ENCODE data around the gene MARCHF5. TPM values are rescaled to one million over a fixed set of nuclear protein-coding genes. Genes with fewer than 3 reads are reported as not detected.

Gene MARCHF5
- total and polyA plus RNA-seq, 9 donors: 15.4 to 44.1 (median 36.0) TPM

- Histone ChIP-seq H3K9me3 (no peaks in the 10 kb centered on the region), H3K27ac (peak overlapping the region in 1 of 2 donors; percentile 24), H3K4me3 (no peak overlapping the region), H3K27me3 (no peaks in the 10 kb centered on the region), H3K36me3 (no peaks in the 10 kb centered on the region), H3K4me1 (ENCODE audit: insufficient read depth) (peaks cover 3% of the 10 kb centered on the region)
- WGBS, 3 donors: 12 to 18% (median 14%) methylated on average over 4 of the region's 4 CpGs
- DNase-seq: no peak
- TF ChIP-seq POLR2A (IDR thresholded peaks at IDR 0.05) (no peak), EP300 (IDR thresholded peaks at IDR 0.05) (no peak), CTCF (IDR thresholded peaks at IDR 0.05) (no peak)
- intact Hi-C loops (cut with DNase I): no loop called here
These were observed 11.8 kb upstream of the MARCHF5 start for GRCh38 chr10:92278996-92279696.

- no peaks in the 10 kb centered on the region for H3K36me3 ChIP-seq
- no peak for TF ChIP-seq CTCF (IDR thresholded peaks at IDR 0.05)
- no peak for TF ChIP-seq POLR2A (IDR thresholded peaks at IDR 0.05)
- TF ChIP-seq EP300 (IDR thresholded peaks at IDR 0.05): no peak
- H3K9me3 ChIP-seq: no peaks in the 10 kb centered on the region
- intact Hi-C loops (cut with DNase I): loop anchor here in 1 of 4 donors (10.0 kb wide), 1 partner anchor 49 kb away; no protein-coding TSS in a partner anchor
- WGBS, 3 donors: 59 to 68% (median 61%) methylated on average over 10 of the region's 10 CpGs
- peaks cover 1% of the 10 kb centered on the region for H3K4me1 ChIP-seq (ENCODE audit: insufficient read depth)
- H3K27ac ChIP-seq: peak overlapping the region in 1 of 2 donors; percentile 39
- no peak for DNase-seq
- H3K4me3 ChIP-seq: no peak overlapping the region
- no peaks in the 10 kb centered on the region for H3K27me3 ChIP-seq
These were observed 6.8 kb upstream of the MARCHF5 start for GRCh38 chr10:92284112-92284704.

- Histone ChIP-seq H3K4me1 (ENCODE audit: insufficient read depth) (peaks cover 3% of the 10 kb centered on the region), H3K9me3 (no peaks in the 10 kb centered on the region), H3K27ac (peak overlapping the region; percentile 86 to 93), H3K4me3 (peak overlapping the region; percentile 80), H3K36me3 (no peaks in the 10 kb centered on the region), H3K27me3 (no peaks in the 10 kb centered on the region)
- intact Hi-C loops (cut with DNase I): loop anchor here in 1 of 4 donors (5.0 to 10.0 kb wide), 2 partner anchors 145 to 203 kb away; no protein-coding TSS in a partner anchor
- TF ChIP-seq CTCF (IDR thresholded peaks at IDR 0.05) (no peak), EP300 (IDR thresholded peaks at IDR 0.05) (no peak), POLR2A (IDR thresholded peaks at IDR 0.05) (no peak)
- 0 to 1% (median 1%) methylated on average over 33 of the region's 33 CpGs for WGBS, 3 donors
- DNase-seq: peak in 3 of 5 donors; percentile 22 to 60 (median 34)
These were observed 711 bp upstream of the MARCHF5 start for GRCh38 chr10:92290076-92290836.

- no peaks in the 10 kb centered on the region for H3K36me3 ChIP-seq
- no peaks in the 10 kb centered on the region for H3K9me3 ChIP-seq
- intact Hi-C loops (cut with DNase I): loop anchor here in 1 of 4 donors (5.0 to 10.0 kb wide), 2 partner anchors 143 to 204 kb away; no protein-coding TSS in a partner anchor
- H3K4me1 ChIP-seq (ENCODE audit: insufficient read depth): peaks cover 3% of the 10 kb centered on the region
- 0% methylated on average over 10 of the region's 10 CpGs for WGBS, 3 donors
- H3K27me3 ChIP-seq: no peaks in the 10 kb centered on the region
- H3K4me3 ChIP-seq: peak overlapping the region; percentile 80
- TF ChIP-seq POLR2A (IDR thresholded peaks at IDR 0.05) (no peak), CTCF (IDR thresholded peaks at IDR 0.05) (no peak), EP300 (IDR thresholded peaks at IDR 0.05) (no peak)
- no peak for DNase-seq
- H3K27ac ChIP-seq: peak overlapping the region; percentile 86 to 93
These were observed 574 bp downstream of the MARCHF5 start for GRCh38 chr10:92291616-92291865.

Data from ovary (tissue), 9 donors.